Endodermal cell (in vitro differentiated cells): ENCODE results near the gene C1R. TPM values are rescaled to one million over a fixed set of nuclear protein-coding genes. Genes with fewer than 3 reads are reported as not detected.
A peak's percentile ranks its signal among the peaks of the same experiment; 100 is the strongest.

Experiments used
- DNase-seq: peaks from one replicate; pipeline ENCODE4 v3.0.0-alpha.2; 2017
- H3K27ac ChIP-seq: 2 replicates; pipeline ENCODE4 v1.5.1; 2013; ENCODE audit warnings: mild to moderate bottlenecking, low read depth, low read length, moderate library complexity
- H3K27me3 ChIP-seq: 2 replicates; pipeline ENCODE4 v1.6.1; 2013; ENCODE audit warnings: mild to moderate bottlenecking, low read length, moderate library complexity; ENCODE audit not compliant: insufficient read depth, control insufficient read depth, poor library complexity, severe bottlenecking
- H3K36me3 ChIP-seq: 2 replicates; pipeline ENCODE4 v1.7.0; 2013; ENCODE audit warnings: mild to moderate bottlenecking, low read length, moderate library complexity; ENCODE audit not compliant: control insufficient read depth, insufficient read depth
- H3K4me1 ChIP-seq: one replicate; pipeline ENCODE4 v1.7.0; 2013; ENCODE audit warnings: low read length; ENCODE audit not compliant: control insufficient read depth, insufficient read depth
- H3K4me3 ChIP-seq: 2 replicates; pipeline ENCODE4 v1.5.1; 2013; ENCODE audit warnings: mild to moderate bottlenecking, low read length, moderate library complexity
- H3K9ac ChIP-seq: 2 replicates; pipeline ENCODE4 v1.6.1; 2013; ENCODE audit warnings: mild to moderate bottlenecking, low read length, moderate library complexity; ENCODE audit not compliant: poor library complexity, severe bottlenecking; ENCODE audit errors: extremely low read depth
- H3K9me3 ChIP-seq: 2 replicates; pipeline ENCODE4 v1.6.1; 2013; ENCODE audit warnings: mild to moderate bottlenecking, low read length, moderate library complexity; ENCODE audit not compliant: control insufficient read depth
- H3K27ac Mint-ChIP-seq: 2 replicates; pipeline ENCODE4 v1.8.0; 2020; ENCODE audit warnings: mixed read lengths
- H3K27me3 Mint-ChIP-seq: 2 replicates; pipeline ENCODE4 v1.8.0; 2021; ENCODE audit warnings: mild to moderate bottlenecking, mixed read lengths; ENCODE audit not compliant: insufficient read depth
- H3K36me3 Mint-ChIP-seq: 2 replicates; pipeline ENCODE4 v1.8.0; 2020; ENCODE audit warnings: low read depth, mixed read lengths
- H3K4me1 Mint-ChIP-seq: 2 replicates; pipeline ENCODE4 v1.8.0; 2020; ENCODE audit warnings: mixed read lengths
- H3K4me3 Mint-ChIP-seq: 2 replicates; pipeline ENCODE4 v1.8.0; 2020; ENCODE audit warnings: mild to moderate bottlenecking, moderate library complexity, mixed read lengths
- H3K9me3 Mint-ChIP-seq: 2 replicates; pipeline ENCODE4 v1.8.0; 2020; ENCODE audit warnings: mild to moderate bottlenecking, mixed read lengths
- CTCF ChIP-seq: fragments of 200-600 bp; sonication (generic); conservative IDR thresholded peaks from 2 replicates; pipeline ENCODE4 v1.5.0; 2021; ENCODE audit warnings: antibody characterized with exemption, mild to moderate bottlenecking
- WGBS, 2 experiments: methylation state at CpG; one replicate each; pipeline versions ENCODE4 v1.1.5 to v1.1.7; 2013; ENCODE audit warnings: missing lambda C conversion rate in 2 of 2, mixed read lengths in 1 of 2; ENCODE audit not compliant: insufficient coverage in 1 of 2, insufficient read length in 1 of 2; 5-methylcytosine and 5-hydroxymethylcytosine counted together
- total RNA-seq, 2 donors: library from RNA; stranded (reverse); fragmentation: NEBNext Ultra II Directional in 1 of 2; extraction: Animal tissue kit (Norgen Biotek cat#: 25700) in 1 of 2; gene quantifications; 2 replicates in 1 of 2; 3 replicates in 1 of 2; pipeline ENCODE4 v1.2.1, GENCODE V29; 2021

The C1R gene
- total RNA-seq, 2 donors from 2014 or later: 3.9 TPM

- WGBS, 2 experiments: 93 to 97% methylated on average over 5 to 7 of the region's 7 CpGs
- H3K4me3 ChIP-seq: no peak overlapping the region
- no peaks in the 10 kb centered on the region for H3K9me3 Mint-ChIP-seq
- H3K4me3 Mint-ChIP-seq: peak overlapping the region; percentile 25
- H3K9me3 ChIP-seq: no peaks in the 10 kb centered on the region
- H3K4me1 Mint-ChIP-seq: peaks cover 37% of the 10 kb centered on the region
- no peak for DNase-seq
- H3K27ac ChIP-seq: no peak overlapping the region
- H3K27ac Mint-ChIP-seq: peak overlapping the region; percentile 54
- no peaks in the 10 kb centered on the region for H3K27me3 ChIP-seq
- peaks cover 18% of the 10 kb centered on the region for H3K36me3 Mint-ChIP-seq
- no peaks in the 10 kb centered on the region for H3K27me3 Mint-ChIP-seq
- H3K9ac ChIP-seq: no peak overlapping the region
- H3K36me3 ChIP-seq: no peaks in the 10 kb centered on the region
- H3K4me1 ChIP-seq: peaks cover 4% of the 10 kb centered on the region
- no peak for TF ChIP-seq CTCF
Measured at GRCh38 chr12:7122811-7123769, 30.8 kb upstream of the C1R start.

- Histone ChIP-seq H3K27ac (no peak overlapping the region), H3K36me3 (no peaks in the 10 kb centered on the region), H3K4me3 (no peak overlapping the region), H3K9me3 (no peaks in the 10 kb centered on the region), H3K27me3 (no peaks in the 10 kb centered on the region), H3K4me1 (no peaks in the 10 kb centered on the region), H3K9ac (no peak overlapping the region)
- H3K9me3 Mint-ChIP-seq: no peaks in the 10 kb centered on the region
- H3K36me3 Mint-ChIP-seq: peaks cover 25% of the 10 kb centered on the region
- peaks cover 31% of the 10 kb centered on the region for H3K4me1 Mint-ChIP-seq
- no peak overlapping the region for H3K27ac Mint-ChIP-seq
- peaks cover 1% of the 10 kb centered on the region for H3K27me3 Mint-ChIP-seq
- TF ChIP-seq CTCF: no peak
- DNase-seq: no peak
- no peak overlapping the region for H3K4me3 Mint-ChIP-seq
- WGBS, 2 experiments: 83 to 88% methylated on average over 1 to 5 of the region's 5 CpGs
Measured at GRCh38 chr12:7121324-7121723, 29.1 kb upstream of the C1R start.

GRCh38 chr12:7120166-7120565 is 27.9 kb upstream of the C1R start:
- H3K27ac Mint-ChIP-seq: no peak overlapping the region
- peaks cover 19% of the 10 kb centered on the region for H3K36me3 Mint-ChIP-seq
- no peak overlapping the region for H3K4me3 Mint-ChIP-seq
- Histone ChIP-seq H3K4me1 (no peaks in the 10 kb centered on the region), H3K27me3 (no peaks in the 10 kb centered on the region), H3K27ac (no peak overlapping the region), H3K4me3 (no peak overlapping the region), H3K9ac (no peak overlapping the region), H3K9me3 (no peaks in the 10 kb centered on the region), H3K36me3 (no peaks in the 10 kb centered on the region)
- no peaks in the 10 kb centered on the region for H3K9me3 Mint-ChIP-seq
- TF ChIP-seq CTCF: no peak
- peaks cover 25% of the 10 kb centered on the region for H3K4me1 Mint-ChIP-seq
- DNase-seq: no peak
- H3K27me3 Mint-ChIP-seq: peaks cover 1% of the 10 kb centered on the region
- WGBS, 2 experiments: 89 to 97% methylated on average over 4 to 5 of the region's 5 CpGs
